Ramos (cell line): Measurements from ENCODE around the gene LTO1.

Experiments used
- in situ Hi-C: fragments of 300-500 bp; cut with MboI; formaldehyde crosslinking; loops from one replicate; pipeline ENCODE4 v1.14.3; 2022; ENCODE audit warnings: low sequenced_read_pairs; ENCODE audit not compliant: unreplicated experiment

Gene LTO1

DNA sequence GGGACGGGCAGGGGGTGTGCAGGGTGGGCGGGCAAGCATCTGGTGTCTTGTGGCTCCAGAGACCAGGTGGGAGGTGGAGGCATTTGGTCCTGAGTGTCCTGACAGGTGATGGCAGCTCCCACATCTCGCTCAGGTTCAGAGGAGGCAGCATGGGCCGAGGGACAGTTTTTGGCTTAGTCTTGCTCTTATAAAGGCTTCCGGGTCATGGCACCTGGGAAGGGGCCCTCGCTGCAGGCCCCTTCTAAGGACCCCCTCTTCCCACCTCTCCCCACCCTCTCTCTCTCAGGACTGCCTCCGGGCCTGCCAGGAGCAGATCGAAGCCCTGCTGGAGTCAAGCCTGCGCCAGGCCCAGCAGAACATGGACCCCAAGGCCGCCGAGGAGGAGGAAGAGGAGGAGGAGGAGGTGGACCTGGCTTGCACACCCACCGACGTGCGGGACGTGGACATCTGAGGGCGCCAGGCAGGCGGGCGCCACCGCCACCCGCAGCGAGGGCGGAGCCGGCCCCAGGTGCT is 24.3 kb downstream of the LTO1 start:
- in situ Hi-C loops, result loop anchor here (5.0 to 25.0 kb wide), 2 partner anchors 359 to 664 kb away; partner anchors contain the start of genes MRGPRD and MYEOV

DNA sequence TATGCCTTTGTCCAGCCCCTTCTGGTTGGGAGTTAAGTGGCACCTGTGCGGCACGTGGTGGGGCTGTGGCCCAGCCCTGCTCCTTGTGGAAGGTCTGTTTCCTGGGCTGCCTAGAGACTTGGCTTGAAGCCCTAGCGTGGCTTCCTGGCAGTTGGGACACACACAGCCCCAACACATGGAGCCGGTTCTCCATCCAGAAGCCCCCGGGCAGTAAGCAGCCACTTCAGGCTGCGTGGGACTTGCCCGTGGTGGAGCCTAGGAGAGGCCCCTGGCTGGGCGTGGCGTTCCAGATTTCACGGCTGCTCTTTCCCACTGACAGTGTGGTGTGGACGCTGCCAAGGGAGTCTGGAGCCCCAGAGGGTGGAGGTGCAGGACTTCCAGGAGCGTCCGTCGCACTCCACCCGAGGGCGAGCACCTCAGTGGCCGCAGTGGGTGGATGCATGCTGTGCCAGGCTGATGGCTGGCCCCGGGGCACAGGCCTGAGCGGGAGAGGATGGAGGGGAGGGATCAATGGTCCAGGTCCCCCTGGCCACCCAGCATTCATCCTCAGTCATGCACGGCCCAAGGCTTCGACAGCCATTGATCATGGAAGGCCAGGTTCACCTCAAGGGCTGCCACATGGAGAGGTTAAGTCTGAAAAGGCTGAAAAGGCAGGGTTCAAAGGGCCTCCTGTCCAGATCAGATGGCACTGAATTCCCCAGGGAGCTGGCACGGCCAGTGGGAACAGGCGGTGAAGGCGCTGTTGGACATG is 24.9 kb downstream of the LTO1 start:
- in situ Hi-C loops, result loop anchor here (5.0 to 25.0 kb wide), 2 partner anchors 358 to 663 kb away; partner anchors contain the start of genes MRGPRD and MYEOV

DNA sequence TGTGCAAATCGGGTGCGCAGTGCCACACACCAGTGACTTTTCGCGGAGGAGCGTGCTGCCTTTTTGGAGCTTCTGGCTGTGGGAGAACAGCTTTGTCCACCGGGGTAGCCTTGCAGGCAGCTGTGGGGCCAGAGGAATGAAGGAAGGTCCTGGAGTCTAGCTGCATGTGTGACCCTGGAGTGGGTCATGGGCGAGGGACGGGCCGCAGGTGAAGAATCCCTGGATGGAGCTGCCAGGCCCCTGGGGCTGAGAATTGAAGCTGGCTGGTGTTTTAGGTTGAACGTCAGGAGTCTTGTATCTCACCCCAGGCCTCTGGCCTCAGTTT is 25.6 kb downstream of the LTO1 start:
- in situ Hi-C loops, result no loop called here

DNA sequence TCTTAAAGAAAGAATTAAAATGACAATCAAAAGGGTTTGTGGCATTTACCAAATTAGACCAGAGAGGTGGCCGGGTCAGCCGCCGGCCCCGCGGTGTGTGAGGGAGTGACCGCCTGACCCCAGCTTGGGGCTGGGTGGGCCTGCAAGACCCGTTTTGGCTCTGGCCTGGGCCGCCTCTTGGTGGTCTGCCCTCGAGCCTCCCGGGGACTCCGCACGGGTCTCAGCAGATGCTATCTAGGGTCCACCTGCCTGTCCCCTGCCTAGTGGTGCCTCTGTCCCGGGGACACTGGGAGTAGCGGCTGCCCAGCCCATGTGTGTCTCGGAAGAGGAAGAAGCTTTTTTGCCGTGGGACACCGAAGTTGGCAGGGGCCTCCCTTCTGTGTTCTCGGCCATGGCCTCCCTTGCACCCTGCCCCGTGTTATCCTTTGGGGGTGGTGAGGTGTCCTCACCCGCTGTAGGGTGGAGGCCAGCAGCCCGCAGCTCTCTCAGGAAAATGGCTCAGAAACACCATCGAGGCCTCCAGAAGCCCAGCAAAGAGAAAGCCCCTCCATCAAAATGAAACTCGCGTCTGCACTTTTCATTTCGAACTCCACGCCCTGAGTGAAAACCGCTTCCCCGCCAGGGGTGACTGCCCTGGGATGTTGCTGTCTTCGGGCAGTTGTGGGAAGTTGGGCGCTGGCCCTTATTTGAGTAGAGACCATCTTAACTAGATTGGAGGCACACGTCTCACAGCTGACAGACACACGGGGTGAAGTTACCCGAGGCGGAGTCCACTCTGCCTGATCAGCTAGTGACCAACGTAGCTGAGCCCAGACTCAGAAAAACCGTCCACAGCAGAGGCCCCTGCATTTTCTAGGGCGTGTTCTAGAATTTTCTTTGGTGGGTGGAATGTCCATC is 26.2 kb downstream of the LTO1 start:
- in situ Hi-C loops, result no loop called here

DNA sequence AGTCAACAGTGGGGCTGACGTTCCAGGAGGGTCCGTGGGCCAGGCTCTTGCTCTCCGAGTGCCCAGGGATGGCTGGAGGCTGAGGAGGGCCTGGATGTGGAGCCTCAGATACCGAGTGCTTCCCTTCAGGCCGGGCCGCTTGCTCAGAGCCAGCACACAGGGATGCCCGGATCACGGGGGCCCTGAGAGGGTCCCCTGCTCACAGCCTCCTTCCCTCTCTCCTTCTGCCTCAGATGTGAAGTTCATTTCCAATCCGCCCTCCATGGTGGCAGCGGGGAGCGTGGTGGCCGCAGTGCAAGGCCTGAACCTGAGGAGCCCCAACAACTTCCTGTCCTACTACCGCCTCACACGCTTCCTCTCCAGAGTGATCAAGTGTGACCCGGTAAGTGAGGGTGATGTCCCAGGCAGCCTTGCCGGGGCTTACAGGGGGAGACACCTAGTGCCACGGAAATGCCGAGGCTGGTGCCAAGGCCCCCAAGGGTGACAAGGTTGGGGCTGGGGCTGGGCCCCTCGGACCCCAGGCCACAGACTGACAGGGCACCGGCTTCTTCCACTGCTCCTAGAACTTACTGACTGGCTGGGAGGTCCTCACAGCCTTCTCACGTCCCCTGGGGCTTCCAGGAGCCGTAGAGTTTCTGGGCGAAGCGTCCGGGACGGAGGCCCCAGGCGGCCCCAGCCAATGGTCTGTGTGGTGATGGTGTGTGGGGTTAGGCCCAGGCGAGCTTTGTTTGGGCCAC is 27.2 kb downstream of the LTO1 start:
- in situ Hi-C loops, result no loop called here

DNA sequence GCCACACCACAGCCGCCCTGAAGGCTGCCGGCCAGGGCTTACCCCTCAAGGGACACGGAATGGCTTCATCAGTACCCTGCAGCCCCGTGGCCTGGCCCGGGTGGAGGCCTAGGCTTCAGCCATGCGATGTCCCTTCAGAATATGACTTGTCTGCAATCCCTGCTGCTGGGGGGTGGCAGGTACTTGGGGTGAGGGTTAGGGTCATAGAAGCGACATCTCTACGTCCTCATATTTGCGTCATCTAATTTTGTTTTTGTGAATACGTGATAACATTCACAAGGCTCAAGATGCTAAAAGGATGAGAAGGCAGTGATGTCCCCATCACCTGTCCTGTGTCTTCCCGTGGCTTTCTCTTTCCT is 27.8 kb downstream of the LTO1 start:
- in situ Hi-C loops, result no loop called here

DNA sequence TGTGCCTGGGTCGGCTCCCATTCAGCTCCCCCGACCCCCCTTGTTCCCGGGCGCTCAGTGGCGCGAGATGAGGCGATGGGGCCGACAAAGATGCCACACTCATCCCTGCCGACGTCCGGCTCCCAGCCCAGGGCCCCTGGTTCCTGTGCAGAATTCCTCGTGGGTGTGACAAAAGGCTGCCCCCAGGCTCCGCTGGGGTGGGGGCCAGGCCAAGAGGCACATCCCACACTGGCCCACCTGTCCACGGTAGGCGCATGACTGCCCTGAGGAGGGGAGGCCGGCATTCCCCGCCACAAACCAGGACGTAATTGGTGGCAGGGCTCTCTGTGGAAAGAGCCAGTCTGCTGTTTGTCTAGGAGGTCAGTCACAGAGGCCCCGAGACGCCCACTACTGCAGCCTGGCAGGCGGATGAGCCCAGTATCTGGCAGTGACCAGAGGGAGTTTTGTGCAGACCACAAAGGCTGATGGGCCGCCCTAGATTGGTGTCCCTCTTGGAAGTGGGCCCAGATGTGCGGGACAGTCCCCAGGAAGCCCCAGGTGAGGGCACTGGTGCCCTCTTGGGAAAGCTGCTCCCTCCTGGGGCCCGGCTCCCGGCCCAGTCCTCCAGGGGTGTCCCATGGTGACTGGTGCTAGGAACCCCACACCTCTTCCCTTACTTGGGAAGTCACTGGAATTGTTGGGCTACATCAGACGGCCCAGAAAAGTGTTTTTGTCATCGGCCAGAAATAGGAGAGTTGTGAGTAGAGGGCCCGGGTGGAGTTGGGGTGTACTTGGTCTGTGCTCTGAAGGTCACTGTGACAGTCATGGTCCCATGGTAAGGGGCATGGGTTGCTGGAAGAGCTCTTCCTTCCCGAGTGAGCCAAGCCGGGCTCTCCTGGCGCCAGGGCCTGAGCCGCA is 28.4 kb downstream of the LTO1 start:
- in situ Hi-C loops, result no loop called here

DNA sequence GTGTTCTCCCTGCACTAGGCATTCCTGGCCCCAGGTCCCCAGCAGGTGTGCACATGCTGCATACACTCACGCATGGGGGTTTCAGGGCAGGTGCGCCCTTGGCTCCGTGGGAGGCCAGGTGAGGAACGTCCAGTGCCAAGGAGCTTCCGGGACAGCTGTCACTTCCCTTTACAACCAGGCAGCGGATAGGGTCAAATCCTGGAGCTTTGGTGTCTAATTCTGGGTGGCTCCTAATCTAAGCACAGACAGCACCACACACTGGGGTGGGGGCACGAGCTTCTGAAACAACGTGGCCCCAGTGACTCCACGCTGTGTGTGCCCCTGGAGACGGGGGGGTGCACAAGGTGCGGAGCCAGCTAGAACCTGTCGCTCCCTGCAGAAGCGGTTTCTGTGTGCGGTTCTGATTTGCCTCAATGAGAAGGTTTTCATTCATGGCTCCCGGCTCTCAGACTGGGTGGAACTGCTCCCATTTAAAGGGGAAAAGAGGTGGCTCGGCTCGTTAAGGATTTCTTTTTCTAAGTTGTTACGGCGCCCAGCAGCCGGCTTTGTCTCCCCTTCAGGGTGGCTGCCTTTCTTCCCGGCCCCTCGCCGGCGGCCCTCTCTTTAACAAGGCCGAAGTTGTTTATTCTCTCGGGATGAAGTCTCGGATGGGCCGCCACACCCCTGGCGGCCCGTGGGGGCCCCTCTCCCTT is 29.2 kb downstream of the LTO1 start:
- in situ Hi-C loops, result no loop called here

DNA sequence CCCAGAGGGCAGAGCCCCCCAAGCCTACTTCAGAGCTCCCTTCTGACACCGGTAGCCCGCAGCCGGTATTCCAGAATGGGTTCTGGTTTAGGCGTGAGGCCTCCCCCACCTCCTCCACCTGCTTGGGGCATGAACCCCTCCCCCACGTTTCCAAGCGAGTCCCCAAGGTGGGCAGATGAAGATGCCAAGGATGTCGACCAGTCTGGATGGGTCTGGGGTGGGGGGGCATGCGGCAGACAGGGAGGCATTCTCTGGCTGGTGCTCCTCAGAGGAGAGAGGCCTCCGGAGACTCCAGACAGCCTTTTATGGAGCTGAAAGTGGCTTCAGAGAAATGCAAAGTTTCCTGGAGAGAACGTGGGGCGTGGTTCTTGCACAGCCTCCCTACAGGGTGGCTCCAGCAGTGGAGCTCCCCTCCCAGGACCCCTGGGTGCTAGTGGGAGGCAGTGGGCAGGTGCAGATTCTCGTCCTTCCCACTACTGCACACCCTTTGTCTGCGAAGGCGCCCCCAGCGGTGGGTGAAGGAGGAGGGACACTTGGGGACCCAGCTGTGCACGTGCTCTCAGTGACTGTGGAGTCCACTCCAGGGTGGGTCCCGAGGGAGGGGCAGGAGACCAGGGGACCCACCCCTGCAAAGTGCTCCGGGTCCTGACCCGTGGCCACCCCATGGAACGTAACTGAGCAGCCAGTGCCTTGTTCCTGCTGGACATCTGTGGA is 30.0 kb downstream of the LTO1 start:
- in situ Hi-C loops, result loop anchor here (5.0 kb wide), 1 partner anchor 538 kb away; no protein-coding TSS in a partner anchor

DNA sequence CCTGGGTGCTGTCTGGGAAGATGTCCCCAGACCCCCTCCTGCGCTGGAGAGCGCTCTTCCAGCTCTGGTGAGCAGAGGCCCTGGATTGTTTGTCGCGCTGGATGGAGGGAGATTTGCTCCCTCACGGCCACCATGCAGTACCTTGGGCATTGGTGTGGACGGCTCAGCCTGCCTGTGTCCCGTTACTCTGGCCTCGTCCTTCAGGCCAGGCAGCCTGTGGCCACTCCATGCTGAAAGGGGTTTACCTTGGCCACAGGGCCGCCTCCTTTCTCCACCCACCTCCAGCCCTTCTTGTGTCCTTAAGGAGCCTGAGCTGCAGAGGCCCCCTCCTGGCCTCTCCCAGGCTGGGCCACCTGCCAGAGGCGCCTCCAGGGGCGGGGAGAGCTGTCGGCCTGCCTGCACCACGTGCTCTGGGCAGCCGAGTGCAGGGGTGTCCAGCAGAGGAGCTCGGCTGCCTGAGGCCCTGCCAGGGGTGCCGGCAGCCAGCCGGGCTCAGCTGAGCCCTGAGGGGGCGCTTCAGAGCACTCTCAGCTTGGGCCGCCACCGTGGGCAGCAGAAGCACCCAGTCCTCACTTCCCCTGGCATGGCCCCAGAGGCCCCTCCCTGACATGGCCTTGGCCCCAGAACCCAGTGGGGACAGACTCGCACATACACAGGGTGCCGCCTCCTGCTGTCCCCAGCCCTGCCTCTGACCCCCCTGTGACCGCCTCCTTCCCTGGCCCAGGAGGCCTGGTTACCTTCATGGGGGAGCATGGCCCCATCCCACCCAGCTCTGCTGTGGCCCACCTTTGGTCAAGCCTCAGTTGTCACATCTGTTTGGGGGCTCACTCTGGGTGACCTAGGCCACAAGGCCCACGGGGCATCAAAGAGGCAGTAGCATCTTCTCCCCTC is 30.8 kb downstream of the LTO1 start:
- in situ Hi-C loops, result loop anchor here (5.0 kb wide), 1 partner anchor 537 kb away; no protein-coding TSS in a partner anchor

DNA sequence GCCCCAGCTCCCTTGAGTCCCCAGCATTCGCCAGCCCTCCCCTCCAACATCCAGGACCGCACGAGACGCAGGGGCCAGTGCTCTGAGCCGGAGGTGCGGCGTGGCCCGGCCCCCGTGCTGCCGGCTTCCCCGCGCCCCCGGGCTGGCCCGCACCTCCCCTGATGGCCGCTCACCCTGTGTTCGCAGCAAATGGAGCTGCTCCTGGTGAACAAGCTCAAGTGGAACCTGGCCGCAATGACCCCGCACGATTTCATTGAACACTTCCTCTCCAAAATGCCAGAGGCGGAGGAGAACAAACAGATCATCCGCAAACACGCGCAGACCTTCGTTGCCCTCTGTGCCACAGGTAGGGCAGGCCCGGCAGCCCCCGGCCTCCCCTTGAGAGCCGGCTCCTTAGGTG is 31.5 kb downstream of the LTO1 start:
- in situ Hi-C loops, result loop anchor here (5.0 kb wide), 1 partner anchor 536 kb away; no protein-coding TSS in a partner anchor

DNA sequence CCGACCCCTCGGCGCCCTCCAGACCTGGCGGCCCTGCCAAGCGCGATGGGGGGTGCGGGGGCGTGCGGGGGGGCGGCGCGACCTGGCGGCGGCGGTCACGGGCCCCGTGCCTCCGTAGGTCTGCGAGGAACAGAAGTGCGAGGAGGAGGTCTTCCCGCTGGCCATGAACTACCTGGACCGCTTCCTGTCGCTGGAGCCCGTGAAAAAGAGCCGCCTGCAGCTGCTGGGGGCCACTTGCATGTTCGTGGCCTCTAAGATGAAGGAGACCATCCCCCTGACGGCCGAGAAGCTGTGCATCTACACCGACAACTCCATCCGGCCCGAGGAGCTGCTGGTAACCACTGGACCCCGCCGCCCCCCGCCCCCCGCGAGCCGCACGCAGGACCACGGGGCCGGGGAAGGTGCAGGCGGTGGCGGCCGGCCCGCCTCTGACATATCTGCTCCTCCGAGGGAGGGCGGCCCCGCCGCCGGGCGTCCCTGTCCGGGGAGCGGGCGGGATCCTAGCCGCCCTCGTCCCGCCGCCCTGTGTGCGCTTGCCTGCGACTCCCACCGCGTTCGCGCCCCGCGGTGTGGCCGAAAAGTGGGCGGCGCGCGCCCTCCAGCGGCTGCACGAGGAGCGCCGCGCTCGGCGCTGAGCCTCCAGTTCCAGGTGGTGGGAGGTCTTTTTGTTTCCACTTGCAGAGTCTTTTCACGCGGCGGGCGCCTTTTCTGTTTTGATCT is 32.1 kb downstream of the LTO1 start:
- in situ Hi-C loops, result loop anchor here (5.0 kb wide), 1 partner anchor 536 kb away; no protein-coding TSS in a partner anchor

DNA sequence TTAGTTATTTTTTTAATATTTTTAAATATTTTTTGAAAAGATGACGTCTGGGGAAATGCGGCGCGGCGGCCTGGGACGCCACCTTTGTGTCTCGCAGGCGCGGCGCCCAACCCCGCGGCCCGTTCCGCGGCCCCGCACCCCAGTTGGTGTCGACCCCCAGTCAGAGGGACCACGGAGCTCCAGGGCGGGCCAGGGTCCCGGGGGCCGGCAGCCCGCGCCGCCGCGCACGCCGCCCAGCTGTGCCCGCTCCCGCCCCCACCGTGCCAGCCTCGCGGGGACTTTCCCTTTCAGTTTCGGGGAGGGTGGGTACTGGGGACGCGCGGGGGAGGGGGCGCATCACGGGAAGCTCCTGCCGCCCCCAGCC is 32.6 kb downstream of the LTO1 start:
- in situ Hi-C loops, result loop anchor here (5.0 kb wide), 1 partner anchor 535 kb away; no protein-coding TSS in a partner anchor

DNA sequence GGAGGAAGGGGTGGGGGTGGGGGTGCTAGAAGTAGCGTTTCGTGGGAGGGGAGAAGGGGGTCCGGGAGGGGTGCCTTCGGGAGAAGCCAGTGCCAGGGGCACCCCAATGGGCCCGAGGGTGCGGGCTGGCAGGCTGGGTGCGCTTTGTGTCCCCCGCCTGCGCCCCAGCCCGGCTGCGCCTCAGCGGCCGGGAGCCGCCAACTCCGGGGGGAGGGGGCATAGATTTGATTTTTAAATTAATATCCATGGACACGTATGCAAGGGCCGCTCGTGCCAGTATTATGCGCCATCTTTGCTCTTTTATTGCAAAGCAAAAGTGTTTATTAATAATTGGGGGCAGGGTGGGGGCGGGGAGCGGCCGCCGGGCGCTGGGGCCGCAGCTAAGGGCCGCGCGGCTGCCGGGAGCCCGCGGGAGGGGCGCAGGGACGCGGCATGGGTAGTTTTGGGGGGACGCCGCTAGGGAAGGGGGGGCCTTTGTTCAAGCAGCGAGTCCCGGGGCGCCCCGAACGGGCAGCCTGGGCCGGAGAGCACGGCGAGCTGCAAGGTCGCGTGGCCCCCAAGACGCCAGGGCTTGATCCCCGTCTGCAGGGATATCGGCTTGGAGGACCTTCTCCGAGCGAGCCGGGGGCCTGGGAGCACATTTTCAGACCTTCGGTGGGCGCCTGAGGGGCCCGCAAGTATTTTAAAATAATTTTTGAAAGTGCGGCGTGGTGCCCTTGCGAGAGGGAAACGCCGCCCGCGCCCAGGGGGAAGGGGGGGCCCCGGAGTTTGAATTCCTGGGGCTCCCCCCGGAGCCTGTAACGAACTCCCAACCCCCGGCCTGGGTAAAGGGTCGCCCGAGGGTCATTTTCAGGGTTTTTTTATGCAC is 33.2 kb downstream of the LTO1 start:
- in situ Hi-C loops, result loop anchor here (5.0 kb wide), 1 partner anchor 535 kb away; no protein-coding TSS in a partner anchor

DNA sequence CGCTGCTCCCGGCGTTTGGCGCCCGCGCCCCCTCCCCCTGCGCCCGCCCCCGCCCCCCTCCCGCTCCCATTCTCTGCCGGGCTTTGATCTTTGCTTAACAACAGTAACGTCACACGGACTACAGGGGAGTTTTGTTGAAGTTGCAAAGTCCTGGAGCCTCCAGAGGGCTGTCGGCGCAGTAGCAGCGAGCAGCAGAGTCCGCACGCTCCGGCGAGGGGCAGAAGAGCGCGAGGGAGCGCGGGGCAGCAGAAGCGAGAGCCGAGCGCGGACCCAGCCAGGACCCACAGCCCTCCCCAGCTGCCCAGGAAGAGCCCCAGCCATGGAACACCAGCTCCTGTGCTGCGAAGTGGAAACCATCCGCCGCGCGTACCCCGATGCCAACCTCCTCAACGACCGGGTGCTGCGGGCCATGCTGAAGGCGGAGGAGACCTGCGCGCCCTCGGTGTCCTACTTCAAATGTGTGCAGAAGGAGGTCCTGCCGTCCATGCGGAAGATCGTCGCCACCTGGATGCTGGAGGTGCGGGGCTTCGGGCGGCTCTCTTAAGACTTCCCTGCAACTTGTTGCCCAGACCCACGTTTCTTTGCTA is 34.1 kb downstream of the LTO1 start, which contains the start of gene CCND1:
CCND1 (plus strand) TSS at position 162 of the 587 bp plus-strand sequence; CDS start at position 320, 158 bp downstream.
- in situ Hi-C loops, result loop anchor here (5.0 kb wide), 1 partner anchor 534 kb away; no protein-coding TSS in a partner anchor
